GM21717 (cell line): ENCODE results near the gene CERK.

Experiments used
- ATAC-seq: cut with Tn5 transposase; IDR thresholded peaks from one replicate; pipeline ENCODE4 v1.9.1; 2021; ENCODE audit warnings: mild to moderate bottlenecking, moderate library complexity; ENCODE audit not compliant: unreplicated experiment

CERK gene

GRCh38 chr22:46679706-46680269 lies 58.3 kb downstream of the CERK start:
- no peak for ATAC-seq

DNA sequence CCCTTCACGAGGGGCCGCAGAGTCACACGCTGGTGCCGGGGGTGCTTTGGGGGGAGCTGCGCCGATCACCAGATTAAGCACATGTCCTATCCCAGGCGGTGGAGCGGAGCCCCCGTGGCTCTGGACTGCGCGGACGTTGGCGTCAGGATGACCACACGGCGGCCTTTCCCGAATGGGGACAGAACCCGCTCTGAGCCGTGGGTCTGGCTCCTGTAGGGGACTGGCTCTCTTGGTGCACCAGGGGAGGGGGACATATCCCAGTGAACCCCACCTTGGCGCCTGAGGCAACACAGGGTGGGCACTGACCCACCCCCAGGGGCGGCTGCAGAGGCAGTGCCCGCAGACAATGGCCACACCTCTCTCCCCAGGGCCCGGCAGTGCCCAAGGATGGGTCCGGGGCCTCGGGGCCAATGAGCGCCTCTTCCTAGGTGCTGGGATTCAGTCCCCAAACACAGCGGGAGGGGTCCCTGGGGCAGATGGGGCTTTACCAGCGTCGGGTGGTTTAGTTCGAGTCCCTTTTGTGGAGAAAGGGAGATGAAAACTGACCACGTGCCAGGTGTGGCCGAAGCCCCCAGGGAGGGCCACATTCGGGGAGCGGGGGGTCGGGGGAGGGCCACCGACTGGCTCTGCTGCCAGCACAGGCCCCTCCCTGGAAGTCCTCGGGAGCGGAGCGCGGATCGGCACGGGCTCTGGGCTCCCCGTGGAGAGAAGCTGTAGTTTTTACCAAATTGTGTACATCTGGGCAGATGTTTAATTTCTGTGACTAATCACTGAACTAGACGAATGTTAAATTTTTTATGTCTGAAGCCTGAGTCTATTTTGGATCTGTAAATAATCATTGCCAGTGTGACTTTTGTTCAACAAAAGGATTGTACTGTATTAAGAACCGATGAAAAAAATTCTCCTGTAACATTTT lies 59.0 kb downstream of the CERK start:
- no peak for ATAC-seq

- no peak for ATAC-seq
Measured at GRCh38 chr22:46678003-46678657, 59.9 kb downstream of the CERK start.

GRCh38 chr22:46677323-46678002 lies 60.6 kb downstream of the CERK start:
- ATAC-seq = no peak

DNA sequence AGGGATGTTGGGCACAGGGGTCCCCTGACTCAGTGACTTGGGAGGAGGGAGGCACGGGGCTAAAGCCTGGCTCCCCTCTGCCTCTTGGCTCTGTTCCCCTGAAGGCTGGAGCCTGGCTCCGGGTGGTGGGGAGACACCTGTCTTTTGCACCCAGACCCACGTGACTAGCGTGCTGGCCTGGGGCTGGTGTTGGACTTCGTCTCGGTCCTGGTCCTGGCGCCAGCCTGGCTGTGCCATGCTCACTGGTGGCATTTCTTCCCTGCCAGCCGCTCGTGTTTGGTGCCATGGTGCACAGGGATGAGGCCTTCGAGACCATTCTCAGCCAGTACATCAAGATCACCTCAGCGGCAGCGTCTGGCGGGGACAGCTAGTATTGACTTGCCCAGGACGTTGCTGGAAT lies 61.2 kb downstream of the CERK start:
- no peak for ATAC-seq

GRCh38 chr22:46676479-46676878 lies 61.6 kb downstream of the CERK start:
- ATAC-seq = no peak

- ATAC-seq = no peak
Measured at GRCh38 chr22:46675938-46676337, 62.1 kb downstream of the CERK start.

- ATAC-seq = no peak
Measured at GRCh38 chr22:46675479-46675878, 62.6 kb downstream of the CERK start.

GRCh38 chr22:46674906-46675305 lies 63.1 kb downstream of the CERK start:
- ATAC-seq = no peak

GRCh38 chr22:46674367-46674781 lies 63.7 kb downstream of the CERK start:
- no peak for ATAC-seq

DNA sequence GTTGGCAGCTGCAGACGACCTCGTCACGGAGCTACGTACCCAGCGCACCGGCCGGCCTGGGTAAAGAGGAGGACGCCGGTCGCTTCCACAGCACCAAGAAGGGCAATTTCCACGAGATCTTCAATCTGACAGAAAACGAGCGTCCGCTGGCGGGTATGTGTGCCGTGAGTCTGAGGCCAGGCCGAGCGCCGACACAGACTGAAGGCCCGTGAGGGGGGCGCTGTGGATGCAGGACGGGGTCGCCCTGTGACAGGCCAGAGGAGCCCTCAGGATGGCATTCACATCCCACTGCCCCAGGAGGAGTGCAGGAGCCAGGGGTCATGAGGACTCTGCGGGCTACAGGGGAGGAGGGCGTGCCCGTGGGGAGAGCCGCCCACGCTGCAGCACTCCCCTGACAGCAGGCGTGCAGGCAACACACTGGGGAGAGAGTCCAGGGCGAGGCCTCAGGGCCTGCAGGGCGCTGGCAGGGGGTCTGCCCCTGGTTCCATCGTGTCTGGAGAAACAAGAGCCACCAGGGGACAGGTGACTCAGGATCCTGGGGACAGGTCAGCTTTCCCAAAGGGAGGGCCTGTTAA lies 64.3 kb downstream of the CERK start:
- ATAC-seq = no peak

- ATAC-seq = no peak
Measured at GRCh38 chr22:46673205-46673604, 64.8 kb downstream of the CERK start.

GRCh38 chr22:46672731-46673130 lies 65.3 kb downstream of the CERK start:
- ATAC-seq = no peak

- ATAC-seq = no peak
Measured at GRCh38 chr22:46671824-46672432, 66.1 kb downstream of the CERK start.

GRCh38 chr22:46669201-46669600 lies 68.9 kb downstream of the CERK start:
- ATAC-seq = no peak

DNA sequence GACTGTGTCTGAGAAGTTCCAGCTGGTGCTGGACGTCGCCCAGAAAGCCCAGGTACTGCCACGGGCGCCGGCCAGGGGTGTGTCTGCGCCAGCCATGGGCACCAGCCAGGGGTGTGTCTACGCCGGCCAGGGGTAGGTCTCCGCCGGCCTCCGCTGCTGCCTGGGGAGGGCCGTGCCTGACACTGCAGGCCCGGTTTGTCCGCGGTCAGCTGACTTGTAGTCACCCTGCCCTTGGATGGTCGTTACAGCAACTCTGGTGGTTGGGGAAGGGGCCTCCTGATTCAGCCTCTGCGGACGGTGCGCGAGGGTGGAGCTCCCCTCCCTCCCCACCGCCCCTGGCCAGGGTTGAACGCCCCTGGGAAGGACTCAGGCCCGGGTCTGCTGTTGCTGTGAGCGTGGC lies 69.9 kb downstream of the CERK start:
- ATAC-seq = no peak

DNA sequence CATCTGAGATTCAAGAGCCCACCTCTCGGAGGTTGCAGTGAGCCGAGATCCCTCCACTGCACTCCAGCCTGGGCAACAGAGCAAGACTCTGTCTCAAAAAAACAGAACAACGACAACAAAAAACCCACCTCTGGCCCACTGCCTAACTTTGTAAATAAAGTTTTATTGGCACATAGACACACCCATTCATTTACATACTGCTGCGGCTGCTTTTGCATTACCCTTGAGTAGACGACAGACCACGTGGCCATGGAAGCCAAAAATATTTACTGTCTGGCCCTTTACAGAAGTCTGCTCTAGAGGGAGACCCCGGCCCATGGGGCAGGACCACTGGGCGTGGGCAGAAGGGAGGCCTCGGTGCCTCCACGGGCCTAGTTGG lies 70.8 kb downstream of the CERK start:
- ATAC-seq = no peak

- no peak for ATAC-seq
Measured at GRCh38 chr22:46666577-46667244, 71.3 kb downstream of the CERK start.

DNA sequence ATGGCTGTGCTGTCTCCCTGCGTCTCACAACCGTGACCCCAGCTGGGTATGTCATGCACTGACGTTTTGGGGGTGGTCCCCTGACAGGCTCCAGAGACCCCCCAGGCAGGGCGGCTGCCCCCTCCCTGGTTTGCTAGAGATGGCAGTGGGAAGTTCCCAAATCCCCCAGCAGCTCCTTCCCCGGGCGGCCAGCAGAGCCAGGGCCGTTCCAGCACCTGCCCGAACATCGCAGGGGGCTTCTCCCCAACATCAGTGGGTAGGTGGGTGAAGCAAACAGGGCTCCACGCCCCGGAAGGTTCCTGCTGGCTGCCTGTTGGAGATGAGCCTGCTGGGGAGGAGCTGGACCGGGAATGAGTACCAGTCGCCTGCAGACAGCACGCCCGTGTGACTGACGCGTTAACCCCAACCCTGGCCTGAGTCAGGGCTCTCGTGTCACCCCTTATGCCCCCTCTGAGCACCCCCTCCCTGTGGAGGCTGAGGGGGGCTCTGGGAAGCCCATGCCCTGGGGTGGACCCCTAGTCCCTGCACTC lies 72.2 kb downstream of the CERK start:
- no peak for ATAC-seq

- ATAC-seq = no peak
Measured at GRCh38 chr22:46665151-46665695, 72.8 kb downstream of the CERK start.
